Mammary microvascular endothelial cell (primary cell): ENCODE data around the gene OVOL2. TPM values are rescaled to one million over a fixed set of nuclear protein-coding genes. Genes with fewer than 3 reads are reported as not detected.

ENCODE experiments used
- total RNA-seq: library from RNA; depleted of rRNA; stranded (reverse); fragments of >200 nt; gene quantifications from 2 replicates; pipeline ENCODE4 v1.2.3, GENCODE V29; 2015

OVOL2 gene
- not detected in 2 replicates for total RNA-seq

GRCh38 chr20:18057101-18057993, at the start of gene OVOL2:
Gene OVOL2 (minus strand): TSS chr20:18057916. CDS start chr20:18057634, 282 bp downstream.

Other genes with a start within 250 kb of the OVOL2 start
- 90.6 and 105 TPM in 2 replicates for gene SNX5, start 89.1 kb downstream of the OVOL2 start, total RNA-seq
- gene MGME1, start 88.9 kb downstream of the OVOL2 start, total RNA-seq, result 11.5 and 14.9 TPM in 2 replicates
- 5.9 and 6.3 TPM in 2 replicates for gene KAT14, start 79.9 kb upstream of the OVOL2 start, total RNA-seq
- gene PET117, start 79.9 kb upstream of the OVOL2 start, total RNA-seq, result 7.2 and 11.3 TPM in 2 replicates
- 5.9 and 9.4 TPM in 2 replicates for gene ZNF133, start 230.6 kb upstream of the OVOL2 start, total RNA-seq